Astrocyte of the spinal cord (primary cell): ENCODE results near the gene GHR.

Experiments
- DNase-seq: peaks from one replicate; pipeline ENCODE4 v3.0.0; 2011; ENCODE audit warnings: low read depth, low spot score
- H3K4me3 ChIP-seq: 2 replicates; pipeline ENCODE4 v1.5.1; 2011; ENCODE audit warnings: low read depth, mild to moderate bottlenecking, low read length, moderate library complexity
- CTCF ChIP-seq: IDR thresholded peaks from 2 replicates; pipeline ENCODE4 v1.5.1; 2012; ENCODE audit warnings: low read depth, mild to moderate bottlenecking, low read length, inconsistent platforms
- in situ Hi-C: cut with HindIII; loops from 2 replicates; pipeline ENCODE4 v1.10.0; 2017; ENCODE audit warnings: low sequenced_read_pairs

Gene GHR

GRCh38 chr5:42517164-42517563 is 93.9 kb downstream of the GHR start:
- no peak for TF ChIP-seq CTCF
- in situ Hi-C loops: no loop called here
- H3K4me3 ChIP-seq: no peak overlapping the region
- DNase-seq: no peak

- no peak for TF ChIP-seq CTCF
- H3K4me3 ChIP-seq: no peak overlapping the region
- DNase-seq: no peak
- in situ Hi-C loops: no loop called here
Observed at GRCh38 chr5:42518595-42519221, 95.5 kb downstream of the GHR start.

- in situ Hi-C loops: no loop called here
- H3K4me3 ChIP-seq: no peak overlapping the region
- no peak for DNase-seq
- TF ChIP-seq CTCF: no peak
Observed at GRCh38 chr5:42520203-42520602, 97.0 kb downstream of the GHR start.

- no peak for TF ChIP-seq CTCF
- in situ Hi-C loops: no loop called here
- H3K4me3 ChIP-seq: no peak overlapping the region
- no peak for DNase-seq
Observed at GRCh38 chr5:42520957-42521356, 97.7 kb downstream of the GHR start.

GRCh38 chr5:42521406-42521805 is 98.2 kb downstream of the GHR start:
- DNase-seq: no peak

GRCh38 chr5:42522783-42523182 is 99.5 kb downstream of the GHR start:
- in situ Hi-C loops: no loop called here
- TF ChIP-seq CTCF: no peak
- no peak overlapping the region for H3K4me3 ChIP-seq
- DNase-seq: no peak

More at GRCh38 chr5:42521406-42521805, 98.2 kb downstream of the GHR start:
- in situ Hi-C loops: no loop called here
- TF ChIP-seq CTCF: no peak
- no peak overlapping the region for H3K4me3 ChIP-seq

- TF ChIP-seq CTCF: no peak
- H3K4me3 ChIP-seq: no peak overlapping the region
- in situ Hi-C loops: no loop called here
- no peak for DNase-seq
Observed at GRCh38 chr5:42526179-42526578, 102.9 kb downstream of the GHR start.
